Endothelial cell of hepatic sinusoid (primary cell): ENCODE results near the gene SPTBN1.
"Not testable (repeated sequence)": the region's sequence is repeated elsewhere in the genome, so short reads cannot be mapped to it uniquely, and the experiment has no call there.

Experiments
- in situ Hi-C: cut with HindIII; loops from 2 replicates; pipeline ENCODE4 v1.10.0; 2017; ENCODE audit warnings: low sequenced_read_pairs

Gene SPTBN1

DNA sequence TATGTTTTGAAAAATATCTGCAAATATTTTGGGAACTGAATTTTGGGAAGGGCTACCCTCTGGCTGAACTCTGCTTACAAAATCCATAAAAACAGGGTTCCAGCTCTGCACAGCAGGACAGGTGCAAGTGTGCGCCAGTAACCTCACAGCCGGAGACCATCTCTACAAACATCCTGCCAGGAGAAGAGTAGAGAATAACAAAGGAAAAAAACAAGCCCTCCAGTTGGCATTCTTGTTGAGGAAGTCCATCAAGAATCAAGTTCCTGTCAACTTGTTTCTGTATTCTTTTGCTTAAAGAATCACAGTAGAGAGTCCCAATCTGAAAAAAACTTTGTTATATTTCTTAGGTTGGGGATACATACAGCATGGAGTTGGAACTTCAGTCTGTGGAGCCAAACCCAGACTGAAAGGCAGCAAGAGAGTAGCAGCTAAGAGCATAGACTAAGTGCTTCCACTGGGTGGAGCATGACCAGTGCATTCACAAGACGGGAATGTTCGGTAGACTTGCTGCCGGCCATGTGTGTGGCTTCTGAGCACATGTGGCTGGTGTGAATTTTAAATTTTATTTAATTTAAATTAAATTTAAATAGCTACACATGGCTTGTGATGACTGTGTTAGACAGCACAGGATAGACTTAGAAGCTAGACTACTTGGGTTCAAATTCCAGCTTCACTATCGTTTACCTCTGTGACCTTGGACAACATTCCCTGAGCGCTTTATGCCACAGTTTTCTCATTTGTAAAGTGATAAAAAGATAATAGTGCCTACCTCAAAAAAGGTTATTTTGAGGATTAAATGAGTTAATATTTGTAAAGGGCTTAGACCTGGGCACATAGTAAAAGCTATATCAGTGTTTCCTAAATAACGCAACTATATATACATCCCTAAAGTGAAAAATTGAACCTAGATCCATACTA, 41.9 kb downstream of the SPTBN1 start:
- in situ Hi-C loops: loop anchor here (25.0 kb wide), 1 partner anchor 286 kb away; no protein-coding TSS in a partner anchor

DNA sequence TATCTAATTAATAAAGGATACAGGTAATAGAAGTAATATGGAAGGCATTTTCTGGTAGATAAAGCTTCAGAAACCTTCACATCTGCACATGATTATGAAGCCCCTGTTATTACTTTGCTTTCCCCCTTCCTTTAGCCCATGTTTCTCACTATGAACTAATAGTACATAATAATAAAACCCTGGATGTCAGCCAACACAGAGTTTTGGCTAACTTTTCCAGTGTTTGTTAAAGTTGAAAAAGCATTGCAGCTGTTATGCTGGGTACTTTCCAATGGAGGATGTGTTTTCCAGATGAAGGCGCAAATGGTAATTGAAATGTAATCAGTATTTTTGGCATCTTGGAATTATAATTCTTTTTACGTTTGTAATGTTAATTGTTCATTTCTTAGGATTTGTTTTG, 43.5 kb downstream of the SPTBN1 start:
- in situ Hi-C loops: loop anchor here (25.0 kb wide), 1 partner anchor 287 kb away; no protein-coding TSS in a partner anchor

DNA sequence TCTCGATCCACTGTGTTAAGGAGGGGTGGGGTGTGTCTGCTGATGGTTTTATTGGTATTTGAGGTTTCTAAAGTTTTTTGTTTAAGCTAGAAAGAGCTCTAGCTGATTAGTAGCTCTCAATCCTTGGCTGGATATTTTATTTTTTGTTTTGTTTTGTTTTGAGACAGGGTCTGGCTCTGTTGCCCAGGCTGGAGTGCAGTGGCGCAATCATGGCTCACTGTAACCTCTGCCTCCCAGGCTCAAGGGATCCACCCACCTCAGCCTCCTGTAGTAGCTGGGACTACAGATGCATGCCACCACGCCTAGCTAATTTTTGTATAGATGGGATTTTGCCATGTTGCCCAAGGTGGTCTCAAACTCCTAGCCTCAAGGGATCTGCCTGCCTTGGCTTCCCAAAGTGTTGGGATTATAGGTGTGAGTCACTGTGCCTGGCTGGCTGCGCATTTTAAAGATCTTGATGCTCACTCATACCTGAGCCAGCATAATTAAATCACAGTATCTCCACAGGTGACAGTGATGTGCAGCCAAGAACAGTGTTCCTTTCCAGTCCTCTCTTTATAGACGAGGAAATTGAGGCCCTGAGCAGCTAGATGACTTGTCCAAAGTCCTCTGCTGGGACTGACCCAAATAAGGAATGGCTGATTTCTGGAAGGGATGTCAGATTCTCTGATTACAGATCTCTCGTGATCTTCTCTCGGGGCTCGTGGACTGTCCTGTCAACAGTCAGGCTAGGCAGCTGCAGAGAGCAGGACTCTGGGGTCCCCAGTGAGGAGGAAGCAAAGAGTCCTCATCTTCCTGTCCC, 44.5 kb downstream of the SPTBN1 start:
- in situ Hi-C loops: no loop called here

GRCh38 chr2:54502731-54503130, 46.6 kb downstream of the SPTBN1 start:
- in situ Hi-C loops: no loop called here

- in situ Hi-C loops: no loop called here
Measured at GRCh38 chr2:54503192-54503591, 47.1 kb downstream of the SPTBN1 start.

- in situ Hi-C loops: no loop called here
Measured at GRCh38 chr2:54503828-54504227, 47.7 kb downstream of the SPTBN1 start.

DNA sequence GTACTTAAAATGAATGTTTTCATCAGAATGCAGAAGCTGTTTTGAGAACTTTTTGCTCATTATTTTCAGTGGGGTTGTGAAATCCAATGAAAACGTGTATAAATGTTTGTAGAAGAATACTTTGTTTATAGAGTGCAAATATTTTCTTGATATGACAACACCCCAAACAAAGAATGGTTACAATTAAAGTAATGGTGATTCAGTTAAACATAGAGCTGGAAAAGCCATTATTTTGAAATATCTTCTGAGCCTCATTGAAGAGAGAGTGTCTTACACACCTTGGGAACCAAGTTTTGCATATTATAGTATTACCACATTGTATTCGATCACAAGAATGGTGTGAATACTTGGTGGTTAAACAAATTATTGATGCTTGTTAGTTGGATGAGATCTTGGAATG, 48.7 kb downstream of the SPTBN1 start:
- in situ Hi-C loops: no loop called here

DNA sequence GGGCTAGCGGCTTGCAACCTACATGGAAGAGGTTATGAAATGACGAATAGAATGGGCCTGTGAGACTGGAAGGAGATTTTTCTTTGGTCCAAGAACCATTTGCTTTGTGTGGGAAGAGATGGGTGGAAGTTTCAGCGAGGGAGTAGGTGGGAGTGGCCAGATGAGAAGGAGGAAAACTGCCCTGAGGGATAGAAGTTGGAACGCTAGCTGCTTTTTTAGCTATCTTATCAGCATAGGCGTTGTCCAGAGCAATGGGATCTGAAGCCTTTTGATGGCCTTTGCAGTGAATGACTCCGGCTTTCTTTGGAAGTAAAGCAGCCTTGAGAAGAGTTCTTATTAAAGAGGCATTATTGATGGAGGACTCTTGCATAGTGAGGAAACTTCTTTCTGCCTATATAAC, 52.4 kb downstream of the SPTBN1 start:
- in situ Hi-C loops: no loop called here

- in situ Hi-C loops: not testable (repeated sequence)
Measured at GRCh38 chr2:54509043-54509442, 52.9 kb downstream of the SPTBN1 start.

GRCh38 chr2:54510916-54511315, 54.8 kb downstream of the SPTBN1 start:
- in situ Hi-C loops: no loop called here

- in situ Hi-C loops: no loop called here
Measured at GRCh38 chr2:54512183-54512582, 56.1 kb downstream of the SPTBN1 start.

GRCh38 chr2:54512663-54513362, 56.7 kb downstream of the SPTBN1 start:
- in situ Hi-C loops: no loop called here

DNA sequence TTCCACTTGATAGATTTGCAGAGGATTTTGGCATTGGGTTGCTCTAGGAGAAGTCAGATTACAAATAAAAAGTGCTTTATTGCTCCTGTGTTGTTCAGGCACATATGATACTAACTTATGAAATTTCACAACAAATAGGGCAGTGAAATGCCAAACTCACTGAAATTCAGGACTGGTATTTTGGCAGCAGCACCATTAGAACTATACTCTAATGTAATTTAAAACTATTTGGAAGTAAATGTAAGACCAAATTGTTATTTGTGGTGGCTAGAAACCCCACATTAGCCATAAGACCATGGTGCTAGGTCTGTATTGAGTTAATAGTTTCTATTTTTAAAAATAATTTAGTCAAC, 57.2 kb downstream of the SPTBN1 start:
- in situ Hi-C loops: no loop called here

DNA sequence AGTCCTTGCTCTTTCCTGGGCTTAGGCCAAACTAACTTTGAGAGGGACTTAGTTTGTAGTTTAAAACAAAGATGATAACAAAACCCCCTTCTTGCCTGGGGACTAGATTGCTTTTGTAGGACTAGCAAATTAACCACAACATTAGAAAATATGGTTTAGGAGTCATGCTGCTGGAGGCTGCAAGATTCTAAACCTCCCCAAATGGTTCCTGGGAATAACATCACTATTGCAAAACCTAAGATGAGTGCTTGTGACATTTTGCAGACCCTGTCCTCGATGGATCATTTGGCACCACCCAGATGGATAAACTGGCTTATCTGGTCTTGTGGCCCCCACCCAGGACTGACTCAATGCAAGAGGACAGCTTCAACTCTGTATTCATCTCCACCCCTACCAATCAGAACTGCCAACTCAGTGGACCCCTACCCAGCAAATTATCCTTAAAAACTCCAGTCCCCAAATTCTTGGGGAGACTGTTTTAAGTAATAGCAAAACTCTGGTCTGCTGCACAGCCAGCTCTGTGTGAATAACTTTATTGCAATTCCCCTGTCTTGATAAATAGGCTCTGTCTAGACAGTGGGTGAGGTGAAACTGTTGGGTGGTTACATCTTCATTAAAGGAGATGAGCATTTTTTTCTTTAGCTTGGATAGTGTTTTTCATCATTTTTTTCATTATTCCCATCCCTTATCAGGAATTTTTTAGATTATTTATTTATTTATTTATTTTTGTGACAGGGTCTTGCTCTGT, 58.9 kb downstream of the SPTBN1 start:
- in situ Hi-C loops: no loop called here

GRCh38 chr2:54516842-54517241, 60.7 kb downstream of the SPTBN1 start:
- in situ Hi-C loops: no loop called here

DNA sequence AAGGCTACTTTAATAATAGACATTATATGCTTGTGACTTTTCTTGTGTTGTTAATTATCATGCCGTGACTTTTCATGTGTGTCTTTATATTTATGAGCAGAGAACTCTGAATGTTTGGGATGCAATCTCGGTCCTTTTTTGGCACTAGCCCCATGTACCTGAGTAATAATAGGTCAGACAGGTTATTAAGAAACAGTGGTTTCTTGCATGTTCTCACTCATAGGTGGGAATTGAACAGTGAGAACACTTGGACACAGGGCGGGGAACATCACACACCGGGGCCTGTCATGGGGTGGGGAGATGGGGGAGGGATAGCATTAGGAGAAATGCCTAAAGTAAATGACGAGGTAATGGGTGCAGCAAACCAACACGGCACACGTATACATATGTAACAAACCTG, 61.9 kb downstream of the SPTBN1 start:
- in situ Hi-C loops: not testable (repeated sequence)

DNA sequence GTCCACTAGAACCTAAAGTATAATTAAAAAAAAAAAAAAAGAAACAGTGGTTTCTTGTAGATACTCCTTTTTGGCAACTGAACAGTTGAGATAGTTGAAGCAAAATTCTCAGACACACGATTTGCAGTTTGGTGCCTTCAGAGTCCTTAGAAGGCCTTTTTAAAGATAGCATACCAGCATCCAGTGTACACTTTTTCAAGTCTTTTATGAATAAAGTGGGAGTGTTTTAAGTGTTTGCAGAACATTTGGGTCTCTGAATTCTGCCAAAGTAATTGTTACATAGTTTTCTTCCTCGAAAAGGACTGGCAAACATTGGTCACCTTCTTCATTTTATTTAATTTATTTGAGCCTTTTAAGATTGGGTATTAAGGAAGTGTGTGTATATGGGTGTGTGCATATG, 62.3 kb downstream of the SPTBN1 start:
- in situ Hi-C loops: no loop called here

GRCh38 chr2:54519841-54520459, 63.8 kb downstream of the SPTBN1 start:
- in situ Hi-C loops: no loop called here

GRCh38 chr2:54520687-54521086, 64.6 kb downstream of the SPTBN1 start:
- in situ Hi-C loops: no loop called here

- in situ Hi-C loops: no loop called here
Measured at GRCh38 chr2:54522624-54523281, 66.6 kb downstream of the SPTBN1 start.
